Activated CD8-positive, alpha-beta memory T cell treated with anti-CD3 and anti-CD28 coated beads for 24 hours (primary cell): Measurements from ENCODE around the gene CD59.
"Not testable (repeated sequence)": the region's sequence is repeated elsewhere in the genome, so short reads cannot be mapped to it uniquely, and the experiment has no call there.

Source experiments
- DNase-seq: peaks from one replicate; pipeline ENCODE4 v3.0.0-alpha.2; 2020

CD59 gene

DNA sequence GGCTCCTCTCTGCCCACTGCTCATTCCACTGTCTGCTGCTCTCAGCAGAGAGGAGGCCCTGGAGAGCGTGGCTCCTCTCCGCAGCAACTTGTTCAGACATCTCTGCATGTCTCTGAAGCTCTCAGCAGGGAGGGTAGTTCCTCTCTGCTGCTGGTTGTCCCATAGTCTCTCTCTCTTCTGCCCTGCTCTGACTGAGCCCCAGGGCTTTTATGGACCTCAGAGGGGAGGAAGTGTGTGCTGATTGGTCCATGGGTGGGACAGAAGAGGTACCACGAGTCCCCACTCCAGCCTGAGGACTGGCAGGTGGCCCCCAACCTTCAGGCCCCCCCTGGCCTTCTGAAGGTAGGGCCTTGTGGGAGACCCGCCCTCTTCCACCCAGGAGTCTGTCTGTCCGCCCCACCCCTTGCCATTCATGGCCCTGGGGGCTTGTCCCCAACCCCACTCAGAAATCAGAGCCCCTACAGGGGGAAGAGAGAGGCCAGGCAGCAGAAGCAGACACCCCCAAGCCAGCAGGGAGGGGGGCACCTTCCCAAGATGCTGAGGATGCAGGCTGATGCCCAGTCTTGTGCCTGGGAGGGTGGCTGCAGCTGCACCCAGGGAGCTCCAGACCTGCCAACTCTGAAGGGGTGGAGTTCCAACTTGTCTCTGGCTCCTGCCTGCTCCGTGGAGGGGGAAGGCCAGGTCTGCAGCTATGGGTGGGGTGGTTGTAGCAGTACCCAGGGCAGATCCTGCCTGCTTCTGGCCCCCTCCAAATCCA, 70.7 kb downstream of the CD59 start:
- no peak for DNase-seq

DNA sequence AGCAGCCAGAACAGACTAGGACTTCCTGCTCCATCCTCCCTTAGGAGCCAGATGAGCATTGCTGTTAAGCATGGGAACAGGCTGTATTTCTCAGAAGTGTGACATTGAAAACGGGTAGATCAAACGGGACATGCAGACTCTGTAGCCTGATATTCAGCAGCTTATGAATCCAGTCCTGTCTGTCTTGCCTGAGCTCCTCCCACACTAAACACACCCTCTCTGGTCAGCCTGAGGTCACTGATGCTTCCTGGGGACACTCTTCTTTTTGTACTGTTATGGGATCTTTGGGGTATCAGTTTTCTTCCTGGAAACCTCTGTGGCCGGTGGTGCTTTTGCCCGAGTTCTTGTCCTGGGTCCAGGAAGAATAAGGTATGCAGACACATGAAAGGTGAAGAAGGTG, 71.4 kb downstream of the CD59 start:
- no peak for DNase-seq

DNA sequence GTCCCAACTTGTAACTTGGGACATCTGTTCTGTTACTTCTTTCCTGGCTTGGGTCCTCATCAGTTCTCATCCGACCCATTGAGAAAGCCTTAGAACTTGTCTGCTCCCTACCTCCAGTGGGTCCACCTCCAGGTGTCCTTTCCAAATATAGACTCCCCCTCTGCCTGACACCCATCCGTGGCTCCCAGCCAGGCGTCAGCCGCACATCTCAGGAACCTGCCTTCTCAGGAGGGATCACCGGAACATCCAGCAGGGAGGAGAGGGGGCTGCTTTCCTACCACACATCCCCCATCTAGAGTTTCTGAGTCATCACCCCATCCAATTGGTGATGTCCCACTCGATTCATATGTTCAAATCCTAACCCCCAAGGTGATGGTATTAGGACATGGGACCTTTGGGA, 72.1 kb downstream of the CD59 start:
- no peak for DNase-seq

DNA sequence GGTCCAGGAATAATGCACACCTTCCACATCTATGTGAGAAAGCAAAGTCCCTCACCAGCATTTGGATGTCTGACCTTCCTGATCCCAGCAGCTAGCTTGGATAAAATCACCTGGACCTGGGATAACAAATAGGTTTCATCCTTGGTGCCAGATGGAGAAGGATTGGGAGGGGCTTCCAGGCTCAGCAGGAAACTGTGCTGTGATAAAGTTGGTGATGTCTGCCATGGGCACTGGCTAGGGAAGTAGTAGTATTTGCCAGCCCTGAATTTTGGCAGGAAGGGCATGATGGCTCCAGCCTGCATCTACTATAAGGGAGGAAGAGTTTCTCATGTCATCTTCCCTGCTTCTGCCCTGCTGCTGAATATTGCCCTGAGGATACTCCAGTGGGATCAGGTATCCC, 73.1 kb downstream of the CD59 start:
- no peak for DNase-seq

DNA sequence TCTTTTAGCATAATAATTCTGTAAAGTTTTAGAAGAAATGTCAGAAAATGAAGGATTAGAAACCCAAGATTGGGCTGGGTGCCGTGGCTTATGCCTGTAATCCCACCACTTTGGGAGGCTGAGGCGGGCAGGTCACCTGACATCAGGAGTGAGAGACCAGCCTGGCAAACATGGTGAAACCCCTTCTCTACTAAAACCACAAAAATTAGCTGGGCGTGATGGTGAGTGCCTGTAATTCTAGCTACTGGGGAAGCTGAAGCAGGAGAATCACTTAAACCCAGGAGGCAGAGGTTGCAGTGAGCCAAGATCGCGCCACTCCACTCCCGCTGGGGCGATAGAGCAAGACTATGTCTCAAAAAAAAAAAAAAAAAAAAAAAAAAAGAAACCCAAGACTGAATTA, 74.7 kb downstream of the CD59 start:
- not testable (repeated sequence) for DNase-seq

DNA sequence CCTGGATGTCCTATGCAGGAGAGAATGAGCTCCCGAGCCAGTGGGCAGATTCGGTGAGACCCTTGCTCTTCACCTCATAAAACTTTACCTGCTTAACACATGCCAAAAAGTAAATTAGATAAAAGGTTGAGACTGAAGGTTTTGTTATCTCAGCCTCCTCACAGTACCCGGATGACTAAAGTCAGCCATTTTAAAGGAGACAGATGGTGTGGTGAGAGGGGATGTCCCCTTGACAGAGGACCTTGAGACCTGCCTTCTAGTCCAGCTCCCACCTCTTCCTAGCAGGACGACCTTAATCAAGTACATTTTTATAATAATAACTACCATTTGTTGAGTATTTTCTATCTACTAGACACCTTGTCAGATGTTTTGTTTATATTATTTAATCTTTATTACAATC, 75.3 kb downstream of the CD59 start:
- DNase-seq: no peak

DNA sequence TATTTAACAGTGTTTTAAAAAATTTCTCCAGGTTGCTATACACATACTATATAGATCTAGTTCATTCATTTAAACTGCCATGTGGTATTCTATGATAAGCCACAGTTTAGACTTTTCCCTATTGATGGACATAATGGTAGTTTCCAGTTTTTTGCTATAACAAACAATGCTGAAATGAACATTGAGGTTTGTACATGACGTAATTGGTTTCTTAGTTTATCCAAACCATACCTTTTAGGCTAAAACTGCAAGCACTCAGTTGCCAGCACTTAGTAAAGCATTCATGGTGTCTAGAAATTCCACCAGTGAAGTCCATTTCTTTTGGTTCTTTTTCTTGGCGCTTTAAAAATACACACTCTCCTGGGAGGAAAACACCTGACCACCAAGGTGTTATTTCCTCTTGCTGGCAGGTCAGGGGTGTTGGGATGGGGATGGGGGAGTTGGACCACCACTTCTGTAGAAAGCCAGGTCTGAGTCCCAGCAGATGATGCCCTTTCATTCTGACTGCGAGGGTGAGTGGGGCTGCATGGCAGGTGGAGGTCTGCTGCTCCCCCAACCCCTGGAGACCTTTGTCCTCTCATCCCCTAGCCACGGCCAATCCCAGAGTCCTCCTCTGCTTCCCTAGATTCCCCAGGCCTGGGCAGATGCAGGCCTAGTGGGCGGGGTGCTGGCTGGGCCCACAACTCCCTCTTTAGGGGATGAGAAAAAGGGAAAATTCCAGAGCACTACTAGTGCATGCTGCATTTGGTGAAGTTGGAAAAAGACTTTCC, 76.7 kb downstream of the CD59 start:
- no peak for DNase-seq

DNA sequence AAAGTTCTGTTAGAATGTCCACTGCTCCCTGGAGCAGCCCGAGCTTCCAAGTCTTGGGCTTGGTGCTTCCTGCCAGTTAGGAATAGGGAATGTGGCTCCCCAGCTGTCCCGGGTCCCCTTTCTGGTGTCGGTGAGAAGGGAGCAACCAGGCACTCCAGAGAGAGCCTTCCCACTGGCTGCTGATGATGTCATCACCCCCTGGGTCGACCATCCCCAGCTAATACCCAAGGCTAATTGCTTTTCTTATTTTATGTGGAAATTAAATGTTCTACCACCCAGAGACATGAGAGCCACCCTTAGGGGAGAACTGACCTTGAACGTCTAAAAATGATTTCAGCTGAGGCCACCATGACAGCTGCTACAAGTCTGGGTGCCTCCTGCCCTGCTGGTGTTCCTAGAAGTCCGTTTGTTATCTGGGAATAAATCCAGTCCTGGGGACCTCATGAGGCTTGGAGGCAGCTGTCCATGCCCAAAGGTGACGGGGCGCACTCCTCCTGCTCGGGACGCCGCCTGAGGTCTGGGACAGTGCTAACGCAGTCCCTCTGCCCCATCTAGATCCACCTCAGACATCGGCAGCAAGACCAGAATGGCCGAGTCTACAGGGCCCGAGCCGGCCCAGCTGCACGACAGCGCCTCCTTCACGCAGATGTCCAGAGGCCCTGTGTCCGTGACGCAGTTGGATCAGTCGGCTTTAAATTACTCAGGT, 77.9 kb downstream of the CD59 start:
- DNase-seq: no peak

DNA sequence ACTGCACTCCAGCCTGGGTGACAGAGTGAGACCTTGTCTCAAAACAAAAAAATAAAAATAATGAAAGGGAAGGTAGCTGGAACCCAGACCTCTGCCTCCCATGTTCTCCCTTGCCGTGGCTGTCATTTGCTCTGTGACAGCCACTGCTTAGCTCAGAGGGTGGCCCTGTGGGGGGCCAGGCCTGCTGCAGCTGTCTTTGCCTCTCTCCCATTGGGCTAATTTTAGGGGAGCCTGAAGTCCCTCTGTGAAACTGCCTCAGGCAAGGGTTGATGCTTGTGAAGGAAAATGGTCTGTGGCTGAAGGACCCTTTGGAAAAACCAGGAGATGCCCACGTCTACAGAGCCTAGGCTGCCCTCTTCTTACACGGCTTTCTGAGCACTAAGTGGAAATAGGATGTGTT, 78.5 kb downstream of the CD59 start:
- no peak for DNase-seq

DNA sequence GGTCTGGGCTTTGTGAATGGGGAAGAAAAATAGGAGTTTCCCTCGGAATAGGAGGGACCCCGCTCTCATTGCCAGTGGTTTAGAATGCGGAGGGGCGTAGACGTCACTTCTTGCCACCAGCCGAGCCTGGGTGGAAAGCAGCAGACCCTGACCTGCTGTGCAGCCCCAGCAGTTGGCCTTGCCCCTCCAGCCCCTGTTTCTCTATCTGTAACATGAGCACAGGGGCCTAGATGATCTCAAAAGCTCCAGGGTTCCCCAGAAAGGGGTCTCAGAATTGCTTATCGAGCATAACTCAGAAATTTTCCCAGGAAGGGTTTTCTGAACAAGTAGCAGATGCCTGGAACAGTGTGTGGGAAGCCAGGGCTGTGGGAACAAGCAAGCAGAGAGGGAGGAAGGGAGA, 79.5 kb downstream of the CD59 start:
- DNase-seq: no peak

DNA sequence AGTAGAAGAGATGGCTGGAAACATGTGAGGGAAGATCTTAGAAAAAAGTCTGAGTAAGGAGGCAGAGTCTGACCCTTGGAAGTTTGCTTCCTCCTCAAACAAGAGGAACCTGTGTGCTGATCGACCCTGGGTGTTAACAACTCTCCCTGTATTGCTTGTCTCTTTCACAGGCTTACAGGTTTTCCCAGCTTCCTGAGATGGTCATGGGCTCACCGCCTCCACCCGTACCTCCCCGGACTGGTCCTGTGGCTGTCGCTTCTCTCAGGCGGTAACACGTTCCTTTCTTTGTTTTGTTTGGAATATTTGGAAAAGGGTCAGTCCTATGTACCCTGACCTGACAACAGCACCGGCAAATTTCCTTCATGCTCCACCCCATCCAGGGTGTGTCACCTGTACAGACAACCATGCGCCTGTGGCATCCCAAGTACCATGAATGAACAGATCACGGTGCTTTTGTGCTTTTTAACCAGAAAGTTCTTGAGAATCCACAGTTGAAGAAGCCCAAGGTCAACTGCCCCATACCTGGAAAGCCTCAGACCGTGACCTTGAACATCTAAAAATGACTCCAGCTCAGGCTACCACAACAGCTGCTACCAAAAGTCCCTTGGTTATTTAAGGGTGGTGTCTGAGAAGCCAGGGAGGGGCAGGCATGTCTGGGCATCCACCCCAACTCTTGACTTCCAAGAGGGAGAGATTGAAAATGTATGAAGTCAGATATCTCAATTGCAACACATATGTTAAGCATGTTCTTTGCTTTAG, 80.2 kb downstream of the CD59 start:
- DNase-seq: no peak

DNA sequence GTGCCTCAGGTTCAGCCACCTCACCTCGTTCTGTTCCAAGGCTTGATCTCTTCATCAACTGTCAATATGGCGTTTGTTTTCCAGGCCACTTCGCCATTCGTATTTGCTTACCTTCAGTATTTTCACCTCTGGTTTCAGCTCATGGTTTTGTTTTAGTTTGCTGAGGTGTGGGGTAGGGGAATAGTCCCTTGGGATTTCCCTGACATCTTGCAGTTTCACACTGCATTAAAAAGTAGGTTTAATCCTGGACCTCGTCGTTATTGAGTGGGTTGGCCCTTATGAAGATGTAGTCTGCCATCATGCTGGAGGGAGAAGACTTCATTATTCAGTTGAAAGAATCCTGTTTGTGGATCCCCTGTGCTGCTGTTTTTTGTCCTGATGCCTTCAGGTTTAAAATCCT, 81.6 kb downstream of the CD59 start:
- no peak for DNase-seq
